ENCODE results near the gene MAU2.
A peak's percentile ranks its signal among the peaks of the same experiment; 100 is the strongest.
"Not testable (repeated sequence)": the region's sequence is repeated elsewhere in the genome, so short reads cannot be mapped to it uniquely, and the experiment has no call there.

MAU2 gene

DNA sequence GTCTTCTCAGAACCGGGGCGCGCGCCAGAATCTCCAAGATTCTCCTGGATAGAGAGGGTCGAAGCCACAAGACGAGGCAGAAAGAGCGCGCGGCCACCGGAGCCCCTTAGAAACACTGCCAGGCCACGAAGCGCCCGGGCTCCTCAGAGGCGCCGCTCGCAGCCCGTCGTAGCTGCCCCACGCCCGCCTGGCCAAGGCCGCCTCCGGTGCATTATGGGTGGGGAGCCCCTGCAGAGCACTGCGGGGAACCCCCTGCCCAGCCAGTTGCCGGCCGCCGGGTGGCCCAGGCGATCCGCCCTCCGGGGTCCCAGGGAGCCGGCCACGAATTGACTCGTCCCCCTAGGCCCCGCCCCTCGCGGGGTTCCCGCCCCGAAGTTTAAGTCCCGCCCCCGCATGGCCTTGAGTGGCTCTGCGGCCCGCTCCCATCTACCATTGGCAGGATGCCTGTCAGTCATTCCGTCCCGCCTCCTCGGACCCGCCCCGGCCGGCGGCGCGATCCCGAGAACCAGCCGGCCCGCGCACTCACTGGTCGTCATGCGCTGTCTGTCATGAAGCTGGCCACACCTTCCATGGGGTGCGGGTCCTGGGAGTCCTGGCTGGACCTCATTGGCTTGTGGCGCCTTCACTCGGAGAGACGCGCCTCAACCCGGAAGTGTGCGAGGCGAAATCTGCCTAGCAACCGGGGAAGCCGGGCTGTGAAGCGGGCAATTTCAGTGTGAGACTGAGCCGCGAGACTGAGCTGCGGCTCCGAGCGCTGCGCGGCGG is 64.7 kb downstream of the MAU2 start:
- peak; percentile 96 for FAIRE-seq

DNA sequence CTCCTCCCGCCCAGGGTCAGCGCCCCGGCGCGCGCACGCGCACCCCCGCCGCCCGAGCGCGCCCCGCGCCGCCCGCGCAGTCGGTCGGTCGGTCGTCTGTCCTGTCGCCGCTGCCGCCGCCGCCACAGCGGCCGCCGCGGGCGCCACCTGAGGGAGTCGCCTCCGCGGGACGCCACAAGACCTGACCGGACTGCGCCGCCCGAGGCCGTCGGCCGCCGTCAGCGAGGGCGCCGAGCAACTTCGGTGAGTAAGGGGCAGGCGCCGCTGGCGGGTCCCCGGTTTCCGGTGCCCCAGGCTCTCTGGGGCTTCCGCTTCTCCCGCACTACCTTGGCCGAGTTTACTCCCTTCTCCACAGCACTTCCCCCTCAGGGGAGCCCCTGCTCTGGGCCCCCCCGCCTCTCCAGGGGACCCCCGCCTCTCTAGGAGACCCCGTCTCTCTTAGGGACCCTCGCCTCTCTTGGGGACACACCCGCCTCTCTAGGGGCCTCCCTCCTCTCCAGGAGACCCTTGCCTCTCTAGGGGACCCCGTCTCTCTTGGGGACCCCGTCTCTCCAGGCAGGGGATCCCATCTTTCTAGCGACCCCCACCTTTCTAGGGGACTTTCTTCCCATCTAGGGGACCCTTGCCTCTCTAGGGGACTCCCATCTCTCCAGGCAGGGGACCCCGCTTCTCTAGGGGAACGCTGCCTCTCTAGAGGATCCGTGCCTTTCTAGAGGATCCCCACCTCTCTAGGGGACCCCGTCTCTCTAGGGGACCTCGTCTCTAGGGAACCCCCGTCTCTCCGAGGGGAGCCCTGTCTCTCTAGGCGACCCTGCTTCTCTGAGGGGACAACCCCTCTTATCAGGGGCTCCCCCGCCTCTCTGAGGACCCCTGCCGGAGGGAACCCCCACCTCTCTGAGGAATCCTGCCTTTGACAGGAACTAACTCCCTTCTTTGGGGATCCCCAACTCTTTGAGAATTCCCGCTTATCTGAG is 65.6 kb downstream of the MAU2 start:
- no peak for FAIRE-seq

DNA sequence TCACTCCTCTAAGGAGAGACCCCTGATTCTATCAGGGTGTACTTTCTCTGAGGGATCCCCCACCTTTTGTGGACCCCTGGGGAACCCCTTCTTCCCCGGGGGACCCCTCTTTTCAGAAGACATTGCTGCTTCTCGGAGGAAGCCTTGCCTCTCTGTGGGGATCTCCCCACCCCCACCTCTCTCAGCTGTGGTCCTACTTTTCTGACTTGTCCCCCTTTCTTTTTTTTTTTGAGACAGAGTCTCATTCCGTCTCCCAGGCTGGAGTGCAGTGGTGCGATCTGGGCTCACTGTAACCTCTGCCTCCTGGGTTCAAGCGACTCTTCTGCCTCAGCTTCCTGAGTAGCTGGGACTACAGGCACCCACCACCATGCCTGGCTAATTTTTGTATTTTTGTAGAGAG is 66.5 kb downstream of the MAU2 start:
- no peak for FAIRE-seq

DNA sequence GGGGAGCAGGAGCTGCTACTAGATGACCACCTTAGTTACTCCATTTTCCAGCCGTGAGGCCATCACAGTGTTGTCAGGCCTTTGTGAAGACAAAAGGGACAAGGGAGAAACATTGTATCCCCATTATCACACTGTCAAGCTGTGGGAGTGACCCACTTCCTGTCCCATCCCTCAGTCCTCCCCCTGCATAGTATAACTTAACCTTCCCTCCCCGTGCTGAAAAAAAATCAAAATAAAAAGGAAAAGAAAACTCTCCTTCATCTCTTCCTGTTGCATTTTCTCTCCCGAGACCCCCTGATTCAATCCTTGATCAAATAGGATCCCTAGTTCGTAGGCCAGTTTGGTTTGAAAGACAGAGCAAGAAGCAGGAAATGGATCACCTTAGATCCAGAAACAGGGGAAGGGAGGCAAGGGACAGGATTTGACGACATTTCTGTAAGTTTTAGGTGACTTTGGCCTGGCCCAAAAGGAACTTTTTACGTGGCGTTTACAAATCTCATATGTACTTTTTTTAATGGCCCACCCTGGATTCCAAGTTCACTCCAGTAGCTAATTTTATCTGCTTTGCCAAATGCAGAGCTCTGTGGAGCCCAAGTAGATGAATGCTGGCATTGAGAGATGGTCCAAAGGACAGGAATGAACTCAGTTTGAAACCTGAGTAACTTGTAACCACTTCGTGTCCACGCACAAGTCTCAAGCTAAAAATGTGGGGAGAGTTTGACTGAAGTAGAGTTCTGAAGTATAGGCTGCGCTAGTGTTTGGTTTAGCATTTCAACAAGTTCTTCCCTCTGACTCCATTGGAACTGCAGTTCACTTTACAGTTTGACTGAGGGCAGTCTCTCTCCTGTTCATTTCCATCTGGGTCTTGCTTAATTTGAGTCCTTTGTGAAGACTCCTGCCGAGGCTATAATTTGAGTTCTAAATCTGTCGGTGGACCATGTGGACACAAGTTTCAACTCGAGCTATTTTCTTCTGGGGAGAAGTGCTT is 68.2 kb downstream of the MAU2 start:
- no peak for FAIRE-seq

DNA sequence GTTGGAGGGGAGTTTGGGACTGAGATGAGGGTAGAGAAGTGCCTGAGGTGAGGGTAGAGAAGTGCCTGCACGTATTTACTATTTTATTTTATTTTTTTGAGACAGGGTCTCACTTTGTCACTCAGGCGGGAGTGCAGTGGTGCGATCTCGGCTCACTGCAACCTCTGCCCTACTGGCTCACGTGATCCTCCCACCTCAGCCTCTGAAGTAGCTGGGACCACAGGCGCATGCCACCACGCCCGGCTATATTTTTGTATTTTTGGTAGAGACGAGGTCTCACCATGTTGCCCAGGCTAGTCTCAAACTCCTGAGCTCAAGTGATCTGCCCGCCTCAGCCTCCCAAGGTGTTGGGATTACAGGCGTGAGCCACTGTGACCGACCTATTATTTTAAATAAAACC is 69.1 kb downstream of the MAU2 start:
- FAIRE-seq: not testable (repeated sequence)

DNA sequence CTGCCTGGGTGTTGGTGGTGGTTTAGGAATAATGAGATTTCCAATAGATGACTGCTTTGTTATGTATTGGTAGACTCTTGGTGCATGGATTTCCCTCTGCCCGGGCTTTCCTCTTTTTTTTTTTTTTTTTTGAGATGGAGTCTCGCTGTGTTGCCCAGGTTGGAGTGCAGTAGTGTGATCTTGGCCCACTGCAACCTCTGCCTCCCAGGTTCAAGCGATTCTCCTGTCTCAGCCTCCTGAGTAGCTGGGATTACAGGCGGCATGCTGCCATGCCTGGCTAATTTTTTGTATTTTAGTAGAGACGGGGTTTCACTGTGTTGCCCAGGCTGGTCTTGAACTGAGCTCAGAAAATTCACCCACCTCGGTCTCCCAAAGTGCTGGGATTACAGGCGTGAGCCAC is 73.7 kb downstream of the MAU2 start:
- not testable (repeated sequence) for FAIRE-seq

DNA sequence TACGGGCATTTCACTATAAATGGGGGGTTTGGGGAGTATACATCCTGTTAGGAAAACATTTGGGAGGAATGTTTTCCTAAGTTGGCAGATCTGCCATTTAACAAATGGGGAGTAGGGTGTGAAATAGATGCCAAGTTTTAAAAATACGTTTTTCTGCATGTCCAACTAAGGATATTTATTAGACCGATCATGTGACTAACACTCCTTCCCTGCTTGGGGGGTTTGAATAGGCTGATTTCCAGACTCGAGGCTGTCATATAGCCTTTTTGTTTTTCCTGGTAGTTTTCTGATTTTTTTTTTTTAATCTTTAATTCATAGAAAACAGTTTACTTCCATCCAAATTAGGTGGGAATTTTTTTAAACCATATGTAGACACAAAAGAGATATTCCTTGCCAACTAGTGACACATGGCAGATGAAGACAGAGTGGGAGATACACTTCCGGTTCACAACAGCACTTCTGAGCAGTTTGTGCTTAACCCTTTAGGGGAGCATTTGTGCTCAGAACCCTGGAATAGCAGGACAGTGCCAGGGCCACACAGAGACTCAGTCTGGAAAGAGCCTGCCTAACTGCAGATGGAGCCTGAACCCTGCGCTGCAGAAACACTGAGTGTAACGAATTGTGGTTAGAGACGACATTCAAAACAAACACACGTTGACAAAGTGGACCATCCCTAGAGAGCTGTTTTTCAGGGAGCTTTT is 79.3 kb downstream of the MAU2 start:
- no peak for FAIRE-seq

DNA sequence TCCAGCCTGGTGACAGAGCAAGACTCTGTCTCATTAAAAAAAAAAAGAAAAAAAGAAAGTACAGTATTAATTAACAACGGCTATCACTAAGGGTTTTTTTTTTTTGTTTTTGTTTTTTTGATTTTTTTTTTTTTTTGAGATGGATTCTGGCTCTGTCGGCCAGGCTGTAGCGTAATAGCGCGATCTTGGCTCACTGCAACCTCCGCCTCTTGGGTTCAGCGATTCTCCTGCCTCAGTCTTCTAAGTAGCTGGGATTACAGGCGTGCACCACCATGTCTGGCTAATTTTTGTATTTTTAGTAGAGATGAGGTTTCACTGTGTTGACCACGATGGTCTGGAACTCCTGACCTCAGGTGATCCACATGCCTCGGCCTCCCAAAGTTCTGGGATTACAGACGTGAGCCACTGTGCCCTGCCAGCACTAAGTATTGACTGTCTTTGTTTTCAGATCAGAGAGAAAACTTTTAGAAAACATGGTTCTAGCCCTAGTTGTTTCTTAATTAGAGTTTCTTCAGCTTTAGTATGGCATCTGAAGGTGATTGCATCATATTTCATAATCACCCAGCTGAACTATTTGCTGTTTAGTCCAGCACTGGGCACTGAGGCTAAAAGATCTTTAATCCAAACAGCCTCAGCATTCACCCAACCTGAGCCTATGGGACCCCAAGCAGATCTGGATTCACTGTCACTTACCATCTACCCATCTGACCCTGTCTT is 82.2 kb downstream of the MAU2 start:
- no peak for FAIRE-seq

DNA sequence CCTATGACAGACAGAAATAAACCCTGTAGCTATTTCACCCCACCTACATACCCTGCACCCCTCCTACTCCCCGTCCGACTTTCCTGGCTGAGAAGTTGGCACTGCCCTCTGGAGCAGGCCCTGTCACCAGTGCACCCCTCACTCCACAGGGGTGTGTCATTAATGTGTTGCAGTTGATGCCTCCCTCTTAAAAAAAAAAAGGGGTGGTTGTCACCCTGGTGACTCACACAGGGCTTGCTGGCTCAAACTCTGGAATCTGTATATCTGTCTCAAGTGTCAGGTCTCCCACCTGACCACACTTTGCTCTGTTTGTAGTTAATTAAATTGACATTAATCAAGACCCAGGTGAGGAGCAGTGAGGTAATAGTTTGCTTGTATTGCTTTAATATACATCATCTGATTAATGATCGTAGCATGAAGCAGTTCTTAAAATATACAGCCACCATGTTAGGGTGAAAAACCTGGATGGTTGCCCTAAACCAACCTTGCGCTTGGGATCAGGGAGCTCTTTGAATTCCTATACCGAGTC is 82.8 kb downstream of the MAU2 start:
- no peak for FAIRE-seq

DNA sequence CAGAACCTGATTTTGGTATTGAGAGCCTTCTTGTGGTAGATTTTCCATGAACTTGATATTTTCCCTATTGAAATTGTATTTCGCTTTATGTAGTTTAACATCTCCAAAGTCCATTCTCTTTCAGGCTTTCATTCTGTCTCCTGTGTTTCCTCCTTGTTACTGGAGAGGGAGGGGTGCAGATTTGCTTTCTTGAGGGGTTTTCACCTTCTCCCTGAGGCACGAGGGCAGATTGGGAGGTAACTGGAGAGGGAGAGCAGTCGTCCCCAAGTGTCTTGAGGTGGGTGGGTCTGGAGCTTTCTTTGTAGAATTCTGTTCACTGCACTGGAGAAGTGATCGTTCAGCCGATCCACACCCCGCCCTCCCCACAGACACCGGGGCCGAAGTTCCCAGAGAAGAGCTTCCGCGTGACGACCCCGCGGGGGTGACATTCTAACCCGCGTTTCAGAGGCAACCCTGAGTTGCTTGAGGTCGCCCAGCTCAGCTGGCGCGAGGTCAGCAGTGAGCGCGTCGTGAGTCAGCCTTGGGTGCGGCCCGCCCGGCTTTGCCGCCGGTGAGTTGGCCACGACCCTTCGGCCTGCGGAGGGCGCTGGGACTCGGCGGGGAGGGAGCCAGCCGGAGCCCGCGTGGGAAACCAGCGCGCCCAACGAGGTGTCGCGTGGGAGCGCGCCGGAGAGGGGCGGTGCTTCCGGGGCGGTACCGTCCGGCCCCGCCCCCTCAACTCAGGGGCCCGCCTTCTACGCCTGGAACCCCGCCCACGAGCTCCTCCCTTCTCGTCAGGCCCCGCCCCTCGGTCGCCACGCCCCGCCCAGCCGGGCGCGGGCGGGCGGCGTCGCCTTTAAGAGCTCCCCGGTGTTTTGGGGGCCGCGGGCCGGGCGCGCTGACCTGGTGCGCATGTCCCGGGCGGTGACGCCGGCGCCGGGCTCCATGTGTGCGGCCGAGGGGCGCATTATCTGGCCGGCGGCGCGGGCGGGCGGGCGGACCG is 84.5 kb downstream of the MAU2 start, which contains the start of gene GATAD2A:
Gene GATAD2A, plus strand, starts transcription at position 797 of the 982 bp plus-strand sequence. CDS start 59,671 bp downstream, outside the sequence.
- no peak for FAIRE-seq

DNA sequence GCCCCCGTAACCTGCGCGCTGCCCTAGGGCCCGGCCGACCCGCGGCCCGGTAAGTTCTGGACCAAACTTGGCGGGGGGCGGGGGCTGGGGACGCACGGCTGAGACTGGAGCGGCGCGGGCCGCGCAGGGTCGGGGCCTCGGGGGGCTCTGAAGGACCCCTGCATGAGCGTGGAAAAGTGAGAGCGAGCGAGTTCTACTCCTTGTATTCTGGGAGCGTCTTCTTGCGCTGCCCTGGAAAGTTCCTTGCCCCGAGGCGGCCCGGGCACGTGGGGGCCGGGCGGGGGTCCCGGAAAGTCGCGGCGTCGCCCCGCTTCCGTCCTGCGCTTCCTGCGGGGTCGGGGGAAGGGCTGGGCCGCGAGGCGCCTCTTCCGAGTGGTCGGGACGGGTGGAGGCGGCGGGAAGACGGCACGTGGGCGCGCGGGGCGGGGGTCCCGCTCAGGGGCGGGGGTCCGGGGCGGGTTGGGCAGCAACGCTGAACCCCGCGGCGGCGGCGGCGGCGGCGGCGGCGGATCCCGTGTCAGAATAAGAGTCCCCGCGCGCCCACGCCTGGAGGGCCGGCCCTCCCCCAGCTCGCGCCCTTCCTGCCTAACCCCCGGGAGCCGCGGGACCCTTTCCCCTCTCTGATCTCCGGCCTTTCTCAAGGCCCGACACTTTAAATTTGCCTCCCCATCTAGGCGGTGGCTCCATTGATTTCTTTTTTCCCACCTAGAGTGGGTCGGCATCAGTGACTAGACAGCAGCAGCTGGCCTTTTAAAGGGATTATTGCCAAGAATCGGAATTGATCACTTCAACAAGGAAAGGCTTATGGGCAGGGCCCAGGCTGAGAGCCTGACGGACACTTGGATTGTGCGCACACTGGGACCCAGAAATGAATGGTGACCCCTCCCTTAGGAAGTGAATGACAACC is 85.6 kb downstream of the MAU2 start:
- FAIRE-seq: no peak

DNA sequence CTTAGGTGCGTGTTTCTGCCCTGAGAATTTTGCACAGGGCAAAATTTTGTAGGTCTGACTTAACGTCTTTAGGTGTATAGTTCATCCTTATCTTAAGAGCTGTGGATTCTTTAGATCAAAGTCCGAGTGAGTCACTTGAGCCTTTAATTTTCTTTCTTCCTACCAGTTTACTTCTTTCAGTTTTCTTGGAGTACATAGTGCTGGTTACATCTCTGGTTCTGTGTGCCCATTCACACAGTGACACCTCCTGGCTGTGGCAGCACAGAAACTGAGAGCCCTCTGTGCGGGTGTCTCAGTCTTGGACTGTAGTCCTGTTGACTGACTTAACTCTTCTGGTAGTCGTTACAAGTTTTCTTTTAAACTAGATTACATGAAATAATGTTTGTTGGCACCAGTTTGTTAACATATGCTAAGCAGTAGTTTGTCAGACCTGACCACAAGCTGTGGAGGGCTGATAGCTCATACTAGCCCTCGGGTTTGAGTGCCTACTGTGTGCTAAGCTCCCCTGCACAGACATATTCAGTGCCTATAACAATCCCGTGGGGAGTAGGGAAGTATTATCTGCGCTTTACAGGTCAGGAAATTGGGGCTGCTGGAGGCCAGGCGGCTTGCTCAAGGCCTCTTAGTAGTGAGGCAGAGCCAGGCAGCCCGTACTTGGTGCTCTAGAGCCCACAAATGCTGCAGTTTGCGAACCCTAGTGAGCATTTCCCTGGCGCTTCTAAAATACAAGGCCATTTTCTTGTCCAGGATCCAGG is 86.4 kb downstream of the MAU2 start:
- FAIRE-seq: no peak

DNA sequence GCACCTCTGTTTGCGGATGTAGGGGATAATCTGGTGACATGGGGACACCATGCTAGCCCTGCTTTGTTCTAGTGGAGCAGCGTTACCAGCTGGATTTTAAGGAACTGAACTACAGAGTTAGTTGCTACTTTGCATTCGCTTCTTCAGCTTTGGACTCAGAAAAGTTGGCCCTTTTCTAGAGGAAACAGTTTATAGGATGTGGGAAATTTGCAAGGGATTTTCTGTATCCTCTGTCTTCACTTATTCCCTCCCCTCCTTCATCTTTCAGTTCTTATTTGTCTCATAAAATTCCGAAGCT is 87.0 kb downstream of the MAU2 start:
- FAIRE-seq: no peak
